GM10248 (cell line): ENCODE measurements around the gene ANGPTL2.

Experiments used
- CTCF ChIA-PET: fragments of 300-600 bp; sonication (Branson Sonifier 250); formaldehyde crosslinking; extraction: SDS; loops from one replicate; lab custom pipeline; 2021; ENCODE audit warnings: antibody characterized with exemption; lab: Yijun Ruan, JAX
- POLR2A ChIA-PET: fragments of 350-650 bp; sonication (Branson Sonifier 250); formaldehyde crosslinking; extraction: SDS; loops from one replicate; lab custom pipeline; 2020; ENCODE audit warnings: antibody characterized with exemption; lab: Yijun Ruan, JAX
- DNase-seq: peaks from one replicate; pipeline ENCODE4 v3.0.0; 2012; ENCODE audit errors: extremely low spot score
- CTCF ChIP-seq: IDR thresholded peaks from 2 replicates; pipeline ENCODE4 v1.5.1; 2012; ENCODE audit warnings: mild to moderate bottlenecking, low read depth; ENCODE audit errors: extremely low read depth, missing control alignments, control extremely low read depth

ANGPTL2 gene

GRCh38 chr9:127162864-127163365 lies 40.5 kb upstream of the ANGPTL2 start:
- DNase-seq = no peak
- CTCF ChIA-PET = interaction anchor here (1.7 to 2.7 kb wide), 3 partner anchors 9 to 36 kb away, joined by 4 to 11 read pairs (median 8); no protein-coding TSS in a partner anchor
- no peak for TF ChIP-seq CTCF
- POLR2A ChIA-PET = no interaction called here

- ChIA-PET POLR2A (interaction anchor here (0.6 kb wide), 1 partner anchor 207 kb away, joined by 5 read pairs; no protein-coding TSS in a partner anchor), CTCF (interaction anchor here (0.7 to 2.7 kb wide), 7 partner anchors 9 to 113 kb away, joined by 3 to 11 read pairs (median 4); no protein-coding TSS in a partner anchor)
- no peak for DNase-seq
- TF ChIP-seq CTCF = no peak
These were observed 39.8 kb upstream of the ANGPTL2 start for GRCh38 chr9:127162046-127162863.

GRCh38 chr9:127161081-127161624 lies 38.7 kb upstream of the ANGPTL2 start:
- CTCF ChIA-PET = interaction anchor here (0.8 to 1.1 kb wide), 5 partner anchors 9 to 42 kb away, joined by 3 to 4 read pairs (median 3); no protein-coding TSS in a partner anchor
- DNase-seq = no peak
- POLR2A ChIA-PET = no interaction called here
- TF ChIP-seq CTCF = no peak

- POLR2A ChIA-PET = no interaction called here
- CTCF ChIA-PET = interaction anchor here (0.9 to 2.0 kb wide), 2 partner anchors 39 to 41 kb away, joined by 3 to 6 read pairs; no protein-coding TSS in a partner anchor
- no peak for TF ChIP-seq CTCF
- DNase-seq = no peak
These were observed 37.6 kb upstream of the ANGPTL2 start for GRCh38 chr9:127159949-127160610.

- TF ChIP-seq CTCF = no peak
- ChIA-PET CTCF (interaction anchor here (0.9 to 2.0 kb wide), 2 partner anchors 40 to 41 kb away, joined by 3 to 6 read pairs; no protein-coding TSS in a partner anchor), POLR2A (no interaction called here)
- no peak for DNase-seq
These were observed 36.9 kb upstream of the ANGPTL2 start for GRCh38 chr9:127159325-127159801.
